ENCODE measurements around the gene ACOT11.

The ACOT11 gene

DNA sequence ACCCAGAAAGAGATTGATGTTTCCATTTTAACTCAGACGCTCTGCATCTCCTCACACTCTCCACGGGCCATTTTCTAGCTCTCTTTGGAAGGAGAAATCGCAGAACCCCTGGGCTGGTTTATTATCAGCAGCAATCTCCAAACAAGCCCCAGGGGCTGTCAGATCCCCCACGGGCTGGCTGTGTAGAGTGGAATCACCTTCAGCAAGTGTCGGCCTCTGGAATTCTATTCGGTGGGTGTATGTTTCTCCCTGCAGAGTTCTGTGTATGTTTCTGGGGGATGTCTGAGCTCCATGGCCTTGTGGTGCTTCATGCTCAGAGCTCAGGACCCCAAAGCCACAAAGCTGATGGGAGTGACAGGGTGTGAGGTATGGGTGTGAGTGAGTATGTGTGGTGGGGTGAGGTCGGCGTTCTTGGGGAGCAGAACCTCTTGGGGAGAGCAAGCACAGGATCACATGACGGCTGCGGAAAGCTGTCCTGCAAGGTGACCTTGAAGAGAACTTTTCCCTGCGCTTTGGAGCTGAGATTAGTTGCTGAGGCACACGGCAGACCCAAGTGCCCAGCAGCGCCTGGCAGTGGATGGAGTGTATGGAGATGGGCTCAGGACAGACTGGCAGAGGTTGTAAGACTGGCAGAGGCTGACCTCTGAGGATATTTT is 489 bp downstream of the ACOT11 start:
- H2AFZ ChIP-seq (ENCODE audit: low read length) = no peak overlapping the region
- no peaks in the 10 kb centered on the region for H3K9me2 ChIP-seq (replicated peaks; ENCODE audit: insufficient read depth, low read length)
- TF ChIP-seq CTCF (IDR thresholded peaks at IDR 0.05; ENCODE audit: low read length) (no peak), EZH2phosphoT487 (IDR thresholded peaks at IDR 0.05; ENCODE audit: low read length) (no peak)
- no peak for DNase-seq
- H3K9me3 ChIP-seq (replicated peaks; ENCODE audit: insufficient read depth, low read length) = no peaks in the 10 kb centered on the region
- no peak overlapping the region for H3K9ac ChIP-seq (ENCODE audit: low read length)
- H3K4me2 ChIP-seq (ENCODE audit: low read depth, low read length) = no peak overlapping the region
- H3K79me2 ChIP-seq (ENCODE audit: low read length) = no peaks in the 10 kb centered on the region
- H4K20me1 ChIP-seq (ENCODE audit: insufficient read depth, low read length) = no peaks in the 10 kb centered on the region
- no peaks in the 10 kb centered on the region for H3K27me3 ChIP-seq (replicated peaks; ENCODE audit: insufficient read depth, low read length)
- no peak overlapping the region for H3K27ac ChIP-seq (ENCODE audit: low read length)
- no peaks in the 10 kb centered on the region for H3K36me3 ChIP-seq (replicated peaks; ENCODE audit: insufficient read depth, low read length)
- no peak overlapping the region for H3K4me3 ChIP-seq (ENCODE audit: low read length)
- no peaks in the 10 kb centered on the region for H3K4me1 ChIP-seq (ENCODE audit: low read length)
- H3F3A ChIP-seq (ENCODE audit: insufficient read depth, low read length) = no peaks in the 10 kb centered on the region

DNA sequence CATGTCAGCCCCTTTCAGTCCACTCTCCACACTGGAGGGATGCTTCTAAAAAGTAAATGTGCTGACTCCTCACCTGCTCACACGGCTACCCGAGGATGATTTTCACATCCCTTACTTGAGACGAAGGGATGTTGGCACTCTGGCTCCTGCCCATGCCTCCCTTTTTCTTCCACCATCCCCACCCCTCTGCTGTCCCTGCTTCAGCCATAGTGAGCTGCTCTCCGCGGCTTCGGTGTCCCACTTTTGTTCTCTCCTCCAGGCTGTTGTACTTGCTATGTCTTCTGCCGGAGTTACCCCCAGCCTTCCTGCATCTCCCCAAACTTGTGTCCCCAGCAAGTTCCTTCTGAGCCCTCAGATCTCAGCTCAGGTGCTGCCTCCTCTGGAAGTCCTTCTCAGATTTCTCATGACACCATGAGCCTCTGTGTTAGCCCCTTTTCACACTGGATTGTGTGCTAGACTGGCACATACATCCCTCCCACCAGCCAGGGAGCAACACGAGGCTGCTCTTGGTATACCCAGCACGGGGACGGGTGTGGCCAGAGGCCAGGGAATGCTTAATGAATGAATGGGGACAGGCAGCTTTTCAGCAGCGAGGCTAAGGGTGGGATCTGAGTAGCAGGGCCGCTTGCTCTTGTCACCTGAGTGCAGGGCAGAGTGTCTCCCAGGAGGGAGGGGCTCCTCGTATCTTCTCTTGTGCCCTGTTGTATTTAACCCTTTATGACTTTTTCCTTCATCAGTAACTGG is 1.3 kb downstream of the ACOT11 start:
- H3K36me3 ChIP-seq (replicated peaks; ENCODE audit: insufficient read depth, low read length) = no peaks in the 10 kb centered on the region
- no peaks in the 10 kb centered on the region for H3K79me2 ChIP-seq (ENCODE audit: low read length)
- no peaks in the 10 kb centered on the region for H4K20me1 ChIP-seq (ENCODE audit: insufficient read depth, low read length)
- no peak for DNase-seq
- H3K27me3 ChIP-seq (replicated peaks; ENCODE audit: insufficient read depth, low read length) = no peaks in the 10 kb centered on the region
- no peak overlapping the region for H3K27ac ChIP-seq (ENCODE audit: low read length)
- TF ChIP-seq CTCF (IDR thresholded peaks at IDR 0.05; ENCODE audit: low read length) (no peak), EZH2phosphoT487 (IDR thresholded peaks at IDR 0.05; ENCODE audit: low read length) (no peak), EZH2 (optimal IDR thresholded peaks at IDR 0.05; ENCODE audit: low read depth, low read length) (no peak)
- H3K9ac ChIP-seq (ENCODE audit: low read length) = no peak overlapping the region
- no peaks in the 10 kb centered on the region for H3K4me1 ChIP-seq (ENCODE audit: low read length)
- no peaks in the 10 kb centered on the region for H3K9me3 ChIP-seq (replicated peaks; ENCODE audit: insufficient read depth, low read length)
- no peaks in the 10 kb centered on the region for H3K9me2 ChIP-seq (replicated peaks; ENCODE audit: insufficient read depth, low read length)
- H3K4me2 ChIP-seq (ENCODE audit: low read depth, low read length) = no peak overlapping the region
- no peak overlapping the region for H2AFZ ChIP-seq (ENCODE audit: low read length)
- H3K4me3 ChIP-seq (ENCODE audit: low read length) = no peak overlapping the region
- no peaks in the 10 kb centered on the region for H3F3A ChIP-seq (ENCODE audit: insufficient read depth, low read length)

GRCh38 chr1:54551891-54552290 is 3.9 kb downstream of the ACOT11 start:
- Histone ChIP-seq H3K9me3 (replicated peaks; ENCODE audit: insufficient read depth, low read length) (no peaks in the 10 kb centered on the region), H2AFZ (ENCODE audit: low read length) (no peak overlapping the region), H3K9ac (ENCODE audit: low read length) (no peak overlapping the region), H4K20me1 (ENCODE audit: insufficient read depth, low read length) (no peaks in the 10 kb centered on the region), H3K9me2 (replicated peaks; ENCODE audit: insufficient read depth, low read length) (no peaks in the 10 kb centered on the region), H3K27me3 (replicated peaks; ENCODE audit: insufficient read depth, low read length) (no peaks in the 10 kb centered on the region), H3K36me3 (replicated peaks; ENCODE audit: insufficient read depth, low read length) (no peaks in the 10 kb centered on the region), H3K4me2 (ENCODE audit: low read depth, low read length) (no peak overlapping the region), H3K79me2 (ENCODE audit: low read length) (no peaks in the 10 kb centered on the region), H3F3A (ENCODE audit: insufficient read depth, low read length) (no peaks in the 10 kb centered on the region), H3K27ac (ENCODE audit: low read length) (no peak overlapping the region), H3K4me1 (ENCODE audit: low read length) (no peaks in the 10 kb centered on the region), H3K4me3 (ENCODE audit: low read length) (no peak overlapping the region)
- no peak for DNase-seq
- TF ChIP-seq EZH2 (optimal IDR thresholded peaks at IDR 0.05; ENCODE audit: low read depth, low read length) (no peak), EZH2phosphoT487 (IDR thresholded peaks at IDR 0.05; ENCODE audit: low read length) (no peak), CTCF (IDR thresholded peaks at IDR 0.05; ENCODE audit: low read length) (no peak)

Measured in MM.1S (cell line).